ENCODE results near the gene SNAP29. TPM values are rescaled to one million over a fixed set of nuclear protein-coding genes. Genes with fewer than 3 reads are reported as not detected.
A peak's percentile ranks its signal among the peaks of the same experiment; 100 is the strongest.

Gene SNAP29
- total and polyA plus RNA-seq, 4 experiments from 2014 or later: 18.8 to 27.8 (median 25.3) TPM

- Mint-ChIP-seq H3K27ac (peak overlapping the region in 6 of 7 donors; percentile 43 to 92 (median 85)), H3K27me3 (no peaks in the 10 kb centered on the region), H3K4me1 (peaks cover 27 to 68% (median 47%) of the 10 kb centered on the region in 4 donors), H3K36me3 (peaks cover 9 to 25% of the 10 kb centered on the region in 2 donors), H3K4me3 (peak overlapping the region; percentile 88 to 99 (median 98)), H3K9me3 (no peaks in the 10 kb centered on the region)
- peak overlapping the region; percentile 82 to 88 for H3K4me3 ChIP-seq (ENCODE audit: low read length in 2 of 2)
- intact Hi-C loops (cut with micrococcal nuclease): no loop called here
- DNase-seq: no peak
- peaks cover 4% of the 10 kb centered on the region for H3K36me3 ChIP-seq (ENCODE audit: insufficient read depth, low read length)
- CTCF ChIA-PET (ENCODE audit: partially characterized antibody): interaction anchor here (1.1 kb wide), 1 partner anchor 40 kb away, joined by 3 read pairs; no protein-coding TSS in a partner anchor
- no peaks in the 10 kb centered on the region for H3K27me3 ChIP-seq (ENCODE audit: insufficient read depth, low read length)
- peaks cover 64% of the 10 kb centered on the region for H3K4me1 ChIP-seq (ENCODE audit: insufficient read depth, low read length)
- peak overlapping the region; percentile 39 for H3K27ac ChIP-seq (ENCODE audit: low read depth, low read length)
- POLR2A ChIA-PET (ENCODE audit: partially characterized antibody): interaction anchor here (0.5 to 1.7 kb wide), 3 partner anchors 11 to 734 kb away, joined by 3 to 4 read pairs (median 3); partner anchors contain the start of gene SNAP29
- H3K9me3 ChIP-seq (ENCODE audit: control insufficient read depth in 1 of 2, low read length in 2 of 2): no peaks in the 10 kb centered on the region
These were observed 60.9 kb downstream of the SNAP29 start for GRCh38 chr22:20919718-20920117.

- Histone ChIP-seq H3K4me3 (ENCODE audit: low read length in 2 of 2) (peak overlapping the region; percentile 82 to 88), H3K36me3 (ENCODE audit: insufficient read depth, low read length) (peaks cover 4% of the 10 kb centered on the region), H3K4me1 (ENCODE audit: insufficient read depth, low read length) (peaks cover 75% of the 10 kb centered on the region), H3K27me3 (ENCODE audit: insufficient read depth, low read length) (no peaks in the 10 kb centered on the region), H3K27ac (ENCODE audit: low read depth, low read length) (no peak overlapping the region), H3K9me3 (ENCODE audit: control insufficient read depth in 1 of 2, low read length in 2 of 2) (no peaks in the 10 kb centered on the region)
- Mint-ChIP-seq H3K4me1 (peaks cover 33 to 74% (median 53%) of the 10 kb centered on the region in 4 donors), H3K36me3 (peaks cover 9 to 26% of the 10 kb centered on the region in 2 donors), H3K4me3 (peak overlapping the region; percentile 88 to 99 (median 98)), H3K27me3 (no peaks in the 10 kb centered on the region), H3K27ac (peak overlapping the region; percentile 62 to 92 (median 86)), H3K9me3 (no peaks in the 10 kb centered on the region)
- no peak for DNase-seq
- ChIA-PET CTCF (ENCODE audit: partially characterized antibody) (no interaction called here), POLR2A (ENCODE audit: partially characterized antibody) (interaction anchor here (0.6 to 1.7 kb wide), 2 partner anchors 9 to 61 kb away, joined by 4 read pairs; partner anchors contain the start of gene LZTR1)
- intact Hi-C loops (cut with micrococcal nuclease): no loop called here
These were observed 62.0 kb downstream of the SNAP29 start for GRCh38 chr22:20920881-20921203.

- peaks cover 12 to 32% of the 10 kb centered on the region in 2 donors for H3K36me3 Mint-ChIP-seq
- H3K9me3 Mint-ChIP-seq: no peaks in the 10 kb centered on the region
- Histone ChIP-seq H3K27me3 (ENCODE audit: insufficient read depth, low read length) (no peaks in the 10 kb centered on the region), H3K36me3 (ENCODE audit: insufficient read depth, low read length) (peaks cover 7% of the 10 kb centered on the region), H3K4me3 (ENCODE audit: low read length in 2 of 2) (no peak overlapping the region), H3K9me3 (ENCODE audit: control insufficient read depth in 1 of 2, low read length in 2 of 2) (no peaks in the 10 kb centered on the region), H3K4me1 (ENCODE audit: insufficient read depth, low read length) (peaks cover 77% of the 10 kb centered on the region), H3K27ac (ENCODE audit: low read depth, low read length) (no peak overlapping the region)
- H3K27me3 Mint-ChIP-seq: no peaks in the 10 kb centered on the region
- peak overlapping the region in 6 of 7 donors; percentile 8 to 84 (median 30) for H3K27ac Mint-ChIP-seq
- CTCF ChIA-PET (ENCODE audit: partially characterized antibody): interaction anchor here (0.9 kb wide), 1 partner anchor 38 kb away, joined by 3 read pairs; no protein-coding TSS in a partner anchor
- DNase-seq: no peak
- intact Hi-C loops (cut with micrococcal nuclease): no loop called here
- peak overlapping the region; percentile 22 to 85 (median 60) for H3K4me3 Mint-ChIP-seq
- POLR2A ChIA-PET (ENCODE audit: partially characterized antibody): no interaction called here
- peaks cover 36 to 75% (median 56%) of the 10 kb centered on the region in 4 donors for H3K4me1 Mint-ChIP-seq
These were observed 63.4 kb downstream of the SNAP29 start for GRCh38 chr22:20922141-20922751.

GRCh38 chr22:20926243-20926642 lies 67.4 kb downstream of the SNAP29 start:
- Mint-ChIP-seq H3K27me3 (no peaks in the 10 kb centered on the region), H3K4me1 (peaks cover 32 to 76% (median 58%) of the 10 kb centered on the region in 4 donors), H3K4me3 (peak overlapping the region in 5 of 8 donors; percentile 13 to 68 (median 53)), H3K9me3 (no peaks in the 10 kb centered on the region), H3K36me3 (peaks cover 16 to 18% of the 10 kb centered on the region in 2 donors), H3K27ac (peak overlapping the region in 6 of 7 donors; percentile 1 to 62 (median 30))
- CTCF ChIA-PET (ENCODE audit: partially characterized antibody): interaction anchor here (1.4 to 2.0 kb wide), 2 partner anchors 9 to 34 kb away, joined by 5 read pairs; partner anchors contain the start of gene CRKL
- Histone ChIP-seq H3K4me3 (ENCODE audit: low read length in 2 of 2) (no peak overlapping the region), H3K27ac (ENCODE audit: low read depth, low read length) (no peak overlapping the region), H3K9me3 (ENCODE audit: control insufficient read depth in 1 of 2, low read length in 2 of 2) (no peaks in the 10 kb centered on the region), H3K4me1 (ENCODE audit: insufficient read depth, low read length) (peaks cover 81% of the 10 kb centered on the region), H3K36me3 (ENCODE audit: insufficient read depth, low read length) (peaks cover 12% of the 10 kb centered on the region), H3K27me3 (ENCODE audit: insufficient read depth, low read length) (no peaks in the 10 kb centered on the region)
- POLR2A ChIA-PET (ENCODE audit: partially characterized antibody): no interaction called here
- DNase-seq: no peak
- intact Hi-C loops (cut with micrococcal nuclease): no loop called here

- H3K36me3 Mint-ChIP-seq: peaks cover 11 to 17% of the 10 kb centered on the region in 2 donors
- no peak overlapping the region for H3K27ac ChIP-seq (ENCODE audit: low read depth, low read length)
- DNase-seq: peak in 1 of 5 donors; percentile 35
- no peaks in the 10 kb centered on the region for H3K9me3 Mint-ChIP-seq
- POLR2A ChIA-PET (ENCODE audit: partially characterized antibody): no interaction called here
- H3K4me1 ChIP-seq (ENCODE audit: insufficient read depth, low read length): peaks cover 78% of the 10 kb centered on the region
- no peaks in the 10 kb centered on the region for H3K27me3 ChIP-seq (ENCODE audit: insufficient read depth, low read length)
- peaks cover 24% of the 10 kb centered on the region for H3K36me3 ChIP-seq (ENCODE audit: insufficient read depth, low read length)
- no peaks in the 10 kb centered on the region for H3K27me3 Mint-ChIP-seq
- H3K9me3 ChIP-seq (ENCODE audit: control insufficient read depth in 1 of 2, low read length in 2 of 2): no peaks in the 10 kb centered on the region
- intact Hi-C loops (cut with micrococcal nuclease): no loop called here
- CTCF ChIA-PET (ENCODE audit: partially characterized antibody): no interaction called here
- H3K4me1 Mint-ChIP-seq: peaks cover 30 to 77% (median 57%) of the 10 kb centered on the region in 4 donors
- no peak overlapping the region for H3K4me3 ChIP-seq (ENCODE audit: low read length in 2 of 2)
- peak overlapping the region in 2 of 7 donors; percentile 10 to 70 for H3K27ac Mint-ChIP-seq
- peak overlapping the region in 1 of 8 donors; percentile 15 for H3K4me3 Mint-ChIP-seq
These were observed 69.2 kb downstream of the SNAP29 start for GRCh38 chr22:20927940-20928572.

GRCh38 chr22:20928573-20928967 lies 69.8 kb downstream of the SNAP29 start:
- H3K4me3 Mint-ChIP-seq: peak overlapping the region in 2 of 8 donors; percentile 4 to 38
- H3K4me1 ChIP-seq (ENCODE audit: insufficient read depth, low read length): peaks cover 75% of the 10 kb centered on the region
- intact Hi-C loops (cut with micrococcal nuclease): no loop called here
- no peak overlapping the region for H3K27ac ChIP-seq (ENCODE audit: low read depth, low read length)
- DNase-seq: no peak
- H3K36me3 ChIP-seq (ENCODE audit: insufficient read depth, low read length): peaks cover 25% of the 10 kb centered on the region
- POLR2A ChIA-PET (ENCODE audit: partially characterized antibody): no interaction called here
- H3K27me3 ChIP-seq (ENCODE audit: insufficient read depth, low read length): no peaks in the 10 kb centered on the region
- no peaks in the 10 kb centered on the region for H3K9me3 Mint-ChIP-seq
- H3K36me3 Mint-ChIP-seq: peaks cover 11 to 17% of the 10 kb centered on the region in 2 donors
- CTCF ChIA-PET (ENCODE audit: partially characterized antibody): no interaction called here
- H3K4me1 Mint-ChIP-seq: peaks cover 30 to 81% (median 57%) of the 10 kb centered on the region in 4 donors
- no peak overlapping the region for H3K4me3 ChIP-seq (ENCODE audit: low read length in 2 of 2)
- no peaks in the 10 kb centered on the region for H3K27me3 Mint-ChIP-seq
- H3K9me3 ChIP-seq (ENCODE audit: control insufficient read depth in 1 of 2, low read length in 2 of 2): no peaks in the 10 kb centered on the region
- peak overlapping the region in 2 of 7 donors; percentile 10 to 46 for H3K27ac Mint-ChIP-seq

GRCh38 chr22:20930004-20930403 lies 71.2 kb downstream of the SNAP29 start:
- no peak for DNase-seq
- Histone ChIP-seq H3K36me3 (ENCODE audit: insufficient read depth, low read length) (peaks cover 29% of the 10 kb centered on the region), H3K27me3 (ENCODE audit: insufficient read depth, low read length) (no peaks in the 10 kb centered on the region), H3K4me1 (ENCODE audit: insufficient read depth, low read length) (peaks cover 75% of the 10 kb centered on the region), H3K9me3 (ENCODE audit: control insufficient read depth in 1 of 2, low read length in 2 of 2) (no peaks in the 10 kb centered on the region), H3K4me3 (ENCODE audit: low read length in 2 of 2) (no peak overlapping the region), H3K27ac (ENCODE audit: low read depth, low read length) (no peak overlapping the region)
- Mint-ChIP-seq H3K27me3 (no peaks in the 10 kb centered on the region), H3K27ac (peak overlapping the region in 4 of 7 donors; percentile 2 to 10 (median 4)), H3K4me3 (peak overlapping the region in 2 of 8 donors; percentile 13 to 28), H3K9me3 (no peaks in the 10 kb centered on the region), H3K36me3 (peaks cover 20 to 30% of the 10 kb centered on the region in 2 donors), H3K4me1 (peaks cover 35 to 80% (median 59%) of the 10 kb centered on the region in 4 donors)
- POLR2A ChIA-PET (ENCODE audit: partially characterized antibody): interaction anchor here (1.5 kb wide), 1 partner anchor 10 kb away, joined by 4 read pairs; no protein-coding TSS in a partner anchor
- intact Hi-C loops (cut with micrococcal nuclease): no loop called here
- CTCF ChIA-PET (ENCODE audit: partially characterized antibody): no interaction called here
